Neural crest cell (in vitro differentiated cells): Measurements from ENCODE around the gene EXTL1. TPM values are rescaled to one million over a fixed set of nuclear protein-coding genes. Genes with fewer than 3 reads are reported as not detected.

Experiments used
- DNase-seq: peaks from one replicate; pipeline ENCODE4 v3.0.0; 2021; ENCODE audit warnings: low read depth, mixed read lengths, low spot score
- H3K27ac Mint-ChIP-seq: one replicate; pipeline ENCODE4 v1.8.0; 2021; ENCODE audit warnings: mild to moderate bottlenecking, mixed read lengths; ENCODE audit not compliant: unreplicated experiment
- H3K27me3 Mint-ChIP-seq: 2 replicates; pipeline ENCODE4 v1.8.0; 2021; ENCODE audit warnings: low read depth, mild to moderate bottlenecking, mixed read lengths
- H3K36me3 Mint-ChIP-seq: 2 replicates; pipeline ENCODE4 v1.8.0; 2021; ENCODE audit warnings: low read depth, mild to moderate bottlenecking, mixed read lengths
- H3K4me1 Mint-ChIP-seq: 2 replicates; pipeline ENCODE4 v1.8.0; 2021; ENCODE audit warnings: mixed read lengths
- H3K4me3 Mint-ChIP-seq: one replicate; pipeline ENCODE4 v1.8.0; 2021; ENCODE audit warnings: mild to moderate bottlenecking, mixed read lengths
- H3K9me3 Mint-ChIP-seq: 2 replicates; pipeline ENCODE4 v1.8.0; 2021; ENCODE audit warnings: mixed read lengths
- CTCF ChIP-seq: fragments of 200-600 bp; sonication (generic); conservative IDR thresholded peaks from 2 replicates; pipeline ENCODE4 v1.5.0; 2021; ENCODE audit warnings: antibody characterized with exemption, mild to moderate bottlenecking
- total RNA-seq: library from RNA; stranded (reverse); gene quantifications from 2 replicates; pipeline ENCODE4 v1.2.1, GENCODE V29; 2021

The EXTL1 gene
- total RNA-seq, 1 donor from 2014 or later: 8.1 TPM

DNA sequence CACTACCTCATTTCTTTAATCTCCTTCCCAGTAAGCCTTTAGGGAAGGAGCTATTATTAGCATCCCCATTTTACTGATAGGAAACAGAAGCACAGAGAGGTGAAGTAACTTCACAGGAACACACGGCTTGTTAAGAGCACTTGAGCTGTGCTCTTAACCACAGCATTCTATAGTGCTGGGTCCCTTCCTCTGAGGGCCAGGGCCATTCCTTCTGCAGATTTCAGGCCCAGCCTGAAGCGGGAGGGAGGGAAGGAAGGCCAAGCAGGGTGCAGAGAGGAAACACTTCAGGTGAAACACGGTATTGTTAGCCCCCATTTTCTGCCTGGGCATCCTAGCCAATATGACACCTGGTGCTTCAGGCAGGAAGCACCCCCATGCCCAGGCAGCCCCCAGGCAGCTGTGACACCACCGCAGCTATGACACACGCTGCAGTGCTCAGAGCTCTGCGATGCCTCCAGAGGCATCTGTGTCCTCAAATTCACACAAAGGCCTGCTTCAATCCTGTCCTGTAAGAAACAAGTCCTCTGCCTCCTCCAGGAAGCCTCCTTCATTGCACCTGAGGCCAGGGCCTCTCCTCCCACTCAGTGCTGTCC lies 4.5 kb upstream of the EXTL1 start:
- H3K27ac Mint-ChIP-seq: no peak overlapping the region
- no peak overlapping the region for H3K4me3 Mint-ChIP-seq
- H3K9me3 Mint-ChIP-seq: no peaks in the 10 kb centered on the region
- no peak for TF ChIP-seq CTCF
- no peaks in the 10 kb centered on the region for H3K27me3 Mint-ChIP-seq
- H3K36me3 Mint-ChIP-seq: no peaks in the 10 kb centered on the region
- DNase-seq: no peak
- peaks cover 48% of the 10 kb centered on the region for H3K4me1 Mint-ChIP-seq

- no peak for TF ChIP-seq CTCF
- H3K36me3 Mint-ChIP-seq: no peaks in the 10 kb centered on the region
- H3K27me3 Mint-ChIP-seq: no peaks in the 10 kb centered on the region
- H3K9me3 Mint-ChIP-seq: no peaks in the 10 kb centered on the region
- peaks cover 48% of the 10 kb centered on the region for H3K4me1 Mint-ChIP-seq
- DNase-seq: no peak
- no peak overlapping the region for H3K27ac Mint-ChIP-seq
- no peak overlapping the region for H3K4me3 Mint-ChIP-seq
Measured at GRCh38 chr1:26017606-26018005, 4.0 kb upstream of the EXTL1 start.

GRCh38 chr1:26019641-26020315 lies 1.8 kb upstream of the EXTL1 start:
- H3K27ac Mint-ChIP-seq: peak overlapping the region; percentile 15
- H3K4me1 Mint-ChIP-seq: peaks cover 64% of the 10 kb centered on the region
- TF ChIP-seq CTCF: no peak
- H3K4me3 Mint-ChIP-seq: peak overlapping the region; percentile 17
- H3K27me3 Mint-ChIP-seq: no peaks in the 10 kb centered on the region
- no peak for DNase-seq
- H3K36me3 Mint-ChIP-seq: no peaks in the 10 kb centered on the region
- no peaks in the 10 kb centered on the region for H3K9me3 Mint-ChIP-seq

DNA sequence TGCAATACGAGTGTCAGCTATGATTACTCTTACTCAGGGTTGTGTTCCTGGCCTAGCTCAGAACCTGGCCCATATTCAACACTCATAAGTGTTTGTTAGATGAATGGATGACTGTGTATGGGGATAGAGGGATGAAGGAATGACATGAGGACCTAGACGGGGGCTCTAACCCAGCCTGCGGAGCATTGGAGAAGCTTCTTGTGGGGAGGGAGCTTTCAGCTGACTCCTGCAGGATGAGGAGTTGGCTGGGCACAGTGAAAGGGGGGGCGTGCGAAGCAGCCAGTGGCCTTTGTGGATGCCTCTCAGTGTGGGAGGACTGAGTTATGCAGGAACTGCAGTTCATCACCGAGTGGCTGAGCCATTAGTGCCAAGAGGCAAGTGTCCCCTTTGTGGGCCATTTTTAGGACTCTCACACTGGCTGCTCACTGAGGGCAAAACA lies 1.2 kb upstream of the EXTL1 start:
- no peaks in the 10 kb centered on the region for H3K36me3 Mint-ChIP-seq
- no peaks in the 10 kb centered on the region for H3K27me3 Mint-ChIP-seq
- no peak overlapping the region for H3K4me3 Mint-ChIP-seq
- no peak for TF ChIP-seq CTCF
- DNase-seq: no peak
- H3K27ac Mint-ChIP-seq: no peak overlapping the region
- H3K9me3 Mint-ChIP-seq: no peaks in the 10 kb centered on the region
- peaks cover 70% of the 10 kb centered on the region for H3K4me1 Mint-ChIP-seq

DNA sequence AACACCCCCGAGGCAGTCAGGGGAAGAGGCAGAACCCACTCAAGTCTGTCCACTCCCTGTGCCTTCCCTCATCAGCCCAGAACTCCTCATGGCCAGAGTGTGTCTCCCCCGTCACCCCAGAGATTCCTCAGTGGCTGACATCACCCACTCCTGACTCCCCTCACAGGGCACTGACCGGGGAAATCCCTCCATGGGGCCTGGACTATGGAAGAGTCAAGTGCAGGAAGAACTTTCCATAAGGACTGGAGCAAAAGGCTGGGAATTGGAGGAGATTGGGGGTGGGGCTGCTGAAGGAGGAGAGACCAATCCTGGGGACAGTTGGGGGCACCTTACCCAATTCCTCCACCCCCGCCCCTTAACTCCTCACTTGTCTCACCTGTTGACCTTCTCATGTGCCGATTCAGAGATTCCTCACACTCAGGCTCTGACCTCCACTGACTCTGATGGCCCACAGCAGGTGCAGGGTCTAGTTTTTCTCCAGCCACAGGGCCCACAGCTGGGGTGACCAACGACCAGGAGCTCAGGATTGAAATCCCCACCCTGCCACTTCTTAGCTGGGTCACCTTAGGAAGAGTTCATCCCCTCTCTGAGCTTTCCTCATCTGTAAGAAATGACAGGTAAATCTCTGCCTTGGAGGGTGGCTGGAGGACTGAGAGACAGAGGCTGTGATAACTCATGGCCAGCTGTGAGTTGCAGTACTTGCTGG lies 481 bp upstream of the EXTL1 start:
- Mint-ChIP-seq H3K36me3 (no peaks in the 10 kb centered on the region), H3K4me3 (peak overlapping the region; percentile 88), H3K27ac (no peak overlapping the region), H3K27me3 (no peaks in the 10 kb centered on the region), H3K4me1 (peaks cover 75% of the 10 kb centered on the region), H3K9me3 (no peaks in the 10 kb centered on the region)
- TF ChIP-seq CTCF: no peak
- DNase-seq: no peak
